ENCODE results near the gene EBF4. TPM values are rescaled to one million over a fixed set of nuclear protein-coding genes. Genes with fewer than 3 reads are reported as not detected.

EBF4 gene
- total RNA-seq, 4 donors from 2014 or later: 7.1 to 69.5 (median 21.7) TPM

GRCh38 chr20:2752567-2753460 is 60.2 kb downstream of the EBF4 start:
- Histone ChIP-seq H3K4me3 (peak overlapping the region; percentile 23 to 53), H3K27me3 (no peaks in the 10 kb centered on the region), H3K4me1 (peaks cover 0 to 10% of the 10 kb centered on the region in 2 donors), H3K9me3 (no peaks in the 10 kb centered on the region), H3K27ac (peak overlapping the region; percentile 78 to 91), H3K36me3 (no peaks in the 10 kb centered on the region)
- TF ChIP-seq CTCF (IDR thresholded peaks at IDR 0.05): peak; percentile 44 to 76 (median 60)
- no peak for TF ChIP-seq POLR2A (IDR thresholded peaks at IDR 0.05)
- DNase-seq: peak; percentile 51 to 52
- intact Hi-C loops (cut with DNase I; ENCODE audit: low total_unique reads): no loop called here

- no peaks in the 10 kb centered on the region for H3K27me3 ChIP-seq
- no peaks in the 10 kb centered on the region for H3K36me3 ChIP-seq
Observed at GRCh38 chr20:2753461-2754040, 61.0 kb downstream of the EBF4 start.

GRCh38 chr20:2754424-2754823 is 61.8 kb downstream of the EBF4 start:
- Histone ChIP-seq H3K4me1 (peaks cover 0 to 10% of the 10 kb centered on the region in 2 donors), H3K36me3 (no peaks in the 10 kb centered on the region), H3K27ac (no peak overlapping the region), H3K27me3 (no peaks in the 10 kb centered on the region), H3K4me3 (no peak overlapping the region), H3K9me3 (no peaks in the 10 kb centered on the region)
- intact Hi-C loops (cut with DNase I; ENCODE audit: low total_unique reads): no loop called here
- DNase-seq: no peak
- no peak for TF ChIP-seq CTCF (IDR thresholded peaks at IDR 0.05)
- no peak for TF ChIP-seq POLR2A (IDR thresholded peaks at IDR 0.05)

More at GRCh38 chr20:2753461-2754040, 61.0 kb downstream of the EBF4 start:
- H3K27ac ChIP-seq: no peak overlapping the region
- no peak overlapping the region for H3K4me3 ChIP-seq
- no peak for DNase-seq
- no peaks in the 10 kb centered on the region for H3K9me3 ChIP-seq
- no peak for TF ChIP-seq POLR2A (IDR thresholded peaks at IDR 0.05)
- TF ChIP-seq CTCF (IDR thresholded peaks at IDR 0.05): no peak
- intact Hi-C loops (cut with DNase I; ENCODE audit: low total_unique reads): no loop called here
- H3K4me1 ChIP-seq: peaks cover 0 to 10% of the 10 kb centered on the region in 2 donors

GRCh38 chr20:2755451-2756055 is 63.0 kb downstream of the EBF4 start:
- H3K36me3 ChIP-seq: no peaks in the 10 kb centered on the region
- no peak overlapping the region for H3K27ac ChIP-seq
- no peaks in the 10 kb centered on the region for H3K9me3 ChIP-seq
- TF ChIP-seq CTCF (IDR thresholded peaks at IDR 0.05) (no peak), POLR2A (IDR thresholded peaks at IDR 0.05) (no peak)
- no peak for DNase-seq
- no peaks in the 10 kb centered on the region for H3K27me3 ChIP-seq
- H3K4me1 ChIP-seq: peaks cover 0 to 10% of the 10 kb centered on the region in 2 donors
- no peak overlapping the region for H3K4me3 ChIP-seq
- intact Hi-C loops (cut with DNase I; ENCODE audit: low total_unique reads): no loop called here

All from uterus (tissue), 4 donors.